Cardiac muscle cell (in vitro differentiated cells and primary cell): ENCODE results near the gene AUTS2. TPM values are rescaled to one million over a fixed set of nuclear protein-coding genes. Genes with fewer than 3 reads are reported as not detected.
A peak's percentile ranks its signal among the peaks of the same experiment; 100 is the strongest.

Experiments
- DNase-seq, 2 donors: peaks; one replicate each; pipeline versions ENCODE4 v3.0.0 to v3.0.0-alpha.2; 2010 to 2017; ENCODE audit warnings: low read depth in 1 of 2, low spot score in 1 of 2
- H3K27ac ChIP-seq: fragments of 200-600 bp; sonication (generic); 2 replicates; pipeline ENCODE4 v1.5.1; 2016
- H3K27me3 ChIP-seq: fragments of 200-600 bp; sonication (generic); 2 replicates; pipeline ENCODE4 v1.6.0; 2016; ENCODE audit warnings: control low read depth
- H3K36me3 ChIP-seq: fragments of 200-600 bp; sonication (generic); 2 replicates; pipeline ENCODE4 v1.5.1; 2016; ENCODE audit warnings: control low read depth
- H3K4me1 ChIP-seq: fragments of 200-600 bp; sonication (generic); 2 replicates; pipeline ENCODE4 v1.8.1; 2017; ENCODE audit warnings: low read depth, mild to moderate bottlenecking, mixed run types
- H3K4me3 ChIP-seq: fragments of 200-600 bp; sonication (generic); 2 replicates; pipeline ENCODE4 v1.5.1; 2016; ENCODE audit warnings: mild to moderate bottlenecking
- H3K9me3 ChIP-seq: fragments of 200-600 bp; sonication (generic); 2 replicates; pipeline ENCODE4 v1.5.1; 2017; ENCODE audit warnings: low read depth, mild to moderate bottlenecking, control low read depth
- polyA plus RNA-seq: library from polyadenylated mRNA; unstranded; fragments of >200 nt; fragmentation: Nextera tagmentation; extraction: Ambion mirVana; gene quantifications from 2 replicates; pipeline ENCODE4 v1.2.1, GENCODE V29; 2016
- total RNA-seq: library from RNA; depleted of rRNA; stranded (reverse); fragments of >200 nt; gene quantifications from 2 replicates; pipeline ENCODE4 v1.2.3, GENCODE V29; 2016
- TF ChIP-seq, protein P1 (sequence below): IDR thresholded peaks from 2 replicates; pipeline ENCODE4 v1.5.1; 2012; ENCODE audit warnings: low read depth, mild to moderate bottlenecking, low read length

AUTS2 gene
- total and polyA plus RNA-seq, 2 experiments from 2014 or later = 41.0 to 45.5 TPM

DNA sequence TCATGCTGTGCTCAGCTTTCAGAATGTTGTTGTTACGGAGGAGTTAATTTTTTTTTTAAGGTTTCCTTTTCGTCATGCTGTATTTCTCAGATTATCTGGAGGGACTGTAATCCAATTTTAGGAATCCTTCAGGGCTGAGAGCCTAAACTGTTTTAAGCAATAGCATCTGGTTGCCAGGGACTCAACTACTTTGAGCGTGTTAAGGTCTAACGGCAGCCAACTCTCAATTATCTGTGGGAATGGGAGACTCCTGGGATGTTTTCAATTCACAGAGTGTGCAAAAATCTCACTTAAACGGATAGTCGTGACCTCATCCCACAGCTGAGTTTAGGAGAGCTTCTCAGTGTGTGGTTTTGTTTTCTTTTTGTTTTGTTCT lies 291.7 kb downstream of the AUTS2 start:
- TF ChIP-seq, protein P1, sequence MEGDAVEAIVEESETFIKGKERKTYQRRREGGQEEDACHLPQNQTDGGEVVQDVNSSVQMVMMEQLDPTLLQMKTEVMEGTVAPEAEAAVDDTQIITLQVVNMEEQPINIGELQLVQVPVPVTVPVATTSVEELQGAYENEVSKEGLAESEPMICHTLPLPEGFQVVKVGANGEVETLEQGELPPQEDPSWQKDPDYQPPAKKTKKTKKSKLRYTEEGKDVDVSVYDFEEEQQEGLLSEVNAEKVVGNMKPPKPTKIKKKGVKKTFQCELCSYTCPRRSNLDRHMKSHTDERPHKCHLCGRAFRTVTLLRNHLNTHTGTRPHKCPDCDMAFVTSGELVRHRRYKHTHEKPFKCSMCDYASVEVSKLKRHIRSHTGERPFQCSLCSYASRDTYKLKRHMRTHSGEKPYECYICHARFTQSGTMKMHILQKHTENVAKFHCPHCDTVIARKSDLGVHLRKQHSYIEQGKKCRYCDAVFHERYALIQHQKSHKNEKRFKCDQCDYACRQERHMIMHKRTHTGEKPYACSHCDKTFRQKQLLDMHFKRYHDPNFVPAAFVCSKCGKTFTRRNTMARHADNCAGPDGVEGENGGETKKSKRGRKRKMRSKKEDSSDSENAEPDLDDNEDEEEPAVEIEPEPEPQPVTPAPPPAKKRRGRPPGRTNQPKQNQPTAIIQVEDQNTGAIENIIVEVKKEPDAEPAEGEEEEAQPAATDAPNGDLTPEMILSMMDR = no peak
- Histone ChIP-seq H3K4me3 (no peak overlapping the region), H3K27ac (no peak overlapping the region), H3K9me3 (no peaks in the 10 kb centered on the region), H3K4me1 (peaks cover 7% of the 10 kb centered on the region), H3K27me3 (no peaks in the 10 kb centered on the region), H3K36me3 (no peaks in the 10 kb centered on the region)
- no peak for DNase-seq

DNA sequence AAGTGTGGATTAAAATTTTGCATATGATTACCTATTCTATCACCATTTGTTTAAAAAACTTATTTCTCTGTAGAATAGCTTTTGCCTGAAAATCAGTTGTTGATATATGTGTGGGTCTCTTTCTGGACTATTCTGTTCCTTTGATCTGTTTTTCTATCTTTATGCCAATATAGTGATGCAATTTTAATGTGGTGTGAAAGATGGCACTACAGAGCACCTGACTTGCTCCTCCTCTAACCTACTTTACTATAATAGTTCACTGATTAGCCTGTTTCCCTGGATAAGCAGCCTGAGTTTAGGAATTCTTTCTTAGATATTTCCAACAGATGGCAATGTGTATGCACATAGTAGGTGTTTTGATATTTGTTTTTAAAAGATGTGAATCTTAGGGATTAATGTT lies 294.5 kb downstream of the AUTS2 start:
- DNase-seq = no peak
- Histone ChIP-seq H3K27ac (no peak overlapping the region), H3K27me3 (no peaks in the 10 kb centered on the region), H3K4me3 (no peak overlapping the region), H3K4me1 (peaks cover 7% of the 10 kb centered on the region), H3K9me3 (no peaks in the 10 kb centered on the region), H3K36me3 (no peaks in the 10 kb centered on the region)
- TF ChIP-seq, protein P1 = no peak

DNA sequence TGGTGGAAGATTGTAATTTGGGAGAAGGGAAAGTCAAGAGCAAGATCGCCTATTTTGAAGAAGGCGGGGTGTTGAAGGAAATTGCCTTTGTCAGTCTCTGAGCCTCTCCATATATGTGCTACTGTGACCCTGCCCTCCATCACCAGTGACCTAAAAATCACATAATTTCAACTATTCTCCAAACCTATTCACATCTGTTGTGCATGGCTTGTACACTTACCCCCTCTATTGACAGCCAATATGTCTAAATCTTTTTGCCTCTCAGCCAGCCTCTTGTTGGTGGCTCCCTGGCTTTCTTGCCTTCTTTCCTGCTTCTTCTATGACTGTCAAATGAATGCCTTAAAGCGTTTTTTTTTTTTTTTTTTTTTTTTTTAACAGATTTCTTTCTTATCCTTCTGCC lies 295.6 kb downstream of the AUTS2 start:
- DNase-seq = peak in 1 of 2 donors; percentile 42
- H3K9me3 ChIP-seq = no peaks in the 10 kb centered on the region
- H3K4me1 ChIP-seq = peaks cover 7% of the 10 kb centered on the region
- no peaks in the 10 kb centered on the region for H3K36me3 ChIP-seq
- no peak overlapping the region for H3K4me3 ChIP-seq
- TF ChIP-seq, protein P1 = peak; percentile 40
- no peaks in the 10 kb centered on the region for H3K27me3 ChIP-seq
- no peak overlapping the region for H3K27ac ChIP-seq

DNA sequence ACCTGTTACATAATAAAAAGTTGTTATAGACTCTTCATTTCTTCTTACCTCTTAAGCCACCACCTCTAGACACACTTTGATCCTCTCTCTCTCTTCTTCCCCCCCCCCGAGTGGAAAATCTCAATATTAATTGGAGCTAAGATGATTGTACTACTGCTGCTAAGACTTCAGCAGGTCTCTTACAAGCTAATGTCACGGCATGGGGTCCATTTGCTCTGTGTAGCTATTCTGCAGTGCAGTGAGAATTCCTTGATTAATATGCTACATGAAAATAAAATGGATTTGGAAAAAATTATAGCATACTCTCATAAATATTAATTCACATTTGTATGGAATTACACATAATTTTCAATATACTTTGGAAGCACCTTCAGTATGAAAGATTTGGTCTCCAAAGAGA lies 297.2 kb downstream of the AUTS2 start:
- Histone ChIP-seq H3K36me3 (no peaks in the 10 kb centered on the region), H3K27me3 (no peaks in the 10 kb centered on the region), H3K9me3 (no peaks in the 10 kb centered on the region), H3K27ac (no peak overlapping the region), H3K4me3 (no peak overlapping the region), H3K4me1 (peaks cover 7% of the 10 kb centered on the region)
- TF ChIP-seq, protein P1 = no peak
- no peak for DNase-seq

DNA sequence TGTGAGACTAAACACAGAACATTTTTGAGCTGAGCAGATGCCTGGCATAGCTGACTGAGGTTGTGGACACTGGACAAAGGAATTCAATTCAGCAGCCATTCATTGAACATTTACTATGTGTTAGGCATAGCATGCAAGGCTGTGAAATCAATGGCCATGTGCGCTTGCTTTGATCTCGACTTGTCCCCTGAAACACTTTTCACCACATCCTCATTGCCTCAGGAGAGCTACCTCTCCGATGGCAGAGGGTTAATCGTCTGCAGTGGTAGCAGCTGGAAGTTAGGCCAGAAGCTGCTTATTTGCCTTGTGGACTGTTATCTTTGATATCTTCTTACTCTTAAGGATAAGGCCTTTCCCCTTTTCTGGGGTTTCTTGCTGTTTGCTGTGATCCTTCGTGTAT lies 297.8 kb downstream of the AUTS2 start:
- TF ChIP-seq, protein P1 = no peak
- H3K9me3 ChIP-seq = no peaks in the 10 kb centered on the region
- no peaks in the 10 kb centered on the region for H3K36me3 ChIP-seq
- no peak for DNase-seq
- peaks cover 7% of the 10 kb centered on the region for H3K4me1 ChIP-seq
- no peak overlapping the region for H3K4me3 ChIP-seq
- H3K27me3 ChIP-seq = no peaks in the 10 kb centered on the region
- H3K27ac ChIP-seq = no peak overlapping the region

DNA sequence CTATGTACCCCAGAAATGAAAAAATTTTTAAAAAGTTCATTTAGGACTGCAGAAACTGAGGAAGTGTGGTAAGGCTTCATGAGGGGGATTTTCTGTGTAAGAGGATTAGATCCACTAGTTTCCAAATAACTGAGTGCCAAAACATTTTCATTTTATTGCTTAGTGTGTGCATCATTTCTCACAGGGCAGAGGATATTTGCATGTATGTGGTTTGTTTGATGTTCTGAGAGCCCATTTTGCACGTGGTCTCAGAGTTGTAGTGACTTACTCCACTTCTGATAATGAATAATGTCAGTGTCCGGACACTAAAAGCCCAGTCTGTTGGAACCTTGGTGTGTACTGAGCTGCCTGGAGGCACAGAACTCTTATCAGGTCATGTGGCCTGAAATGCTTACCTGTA lies 299.9 kb downstream of the AUTS2 start:
- Histone ChIP-seq H3K27ac (no peak overlapping the region), H3K36me3 (no peaks in the 10 kb centered on the region), H3K27me3 (no peaks in the 10 kb centered on the region), H3K4me1 (peaks cover 2% of the 10 kb centered on the region), H3K4me3 (no peak overlapping the region), H3K9me3 (no peaks in the 10 kb centered on the region)
- TF ChIP-seq, protein P1 = no peak
- DNase-seq = no peak
